ENCODE data around the gene FETUB. TPM values are rescaled to one million over a fixed set of nuclear protein-coding genes. Genes with fewer than 3 reads are reported as not detected.

FETUB gene
- total and polyA plus RNA-seq, 4 donors = not detected

DNA sequence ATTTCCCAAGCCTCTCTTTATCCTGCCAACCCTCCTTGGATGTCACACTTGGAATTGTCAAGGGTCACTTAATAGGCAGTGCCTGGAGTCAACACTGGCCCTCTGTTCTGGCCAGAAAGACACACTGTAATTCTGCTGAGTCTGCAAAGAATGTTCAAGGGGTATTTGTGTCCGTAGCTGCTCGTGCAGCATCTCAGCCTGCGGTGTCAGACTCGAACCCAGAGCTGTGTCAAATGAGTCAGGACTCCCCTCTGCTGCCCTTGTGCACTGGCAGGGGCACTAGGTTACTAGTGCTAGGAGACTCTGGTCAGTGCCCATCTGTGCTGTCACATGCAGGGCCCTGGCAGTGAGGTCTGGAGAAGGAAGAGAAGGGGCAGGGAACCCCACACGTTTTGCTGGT, 28.1 kb upstream of the FETUB start:
- no peaks in the 10 kb centered on the region for H3K27me3 ChIP-seq (ENCODE audit: control insufficient read depth in 1 of 2, insufficient read depth in 2 of 2, low read length in 1 of 2)
- no peak for DNase-seq
- ATAC-seq (ENCODE audit: low FRiP score) = no peak
- H3K4me3 ChIP-seq (ENCODE audit: low read length in 2 of 2) = no peak overlapping the region
- H3K36me3 ChIP-seq (ENCODE audit: control insufficient read depth in 1 of 2, insufficient read depth in 2 of 2, low read length in 1 of 2) = no peaks in the 10 kb centered on the region
- intact Hi-C loops (cut with DNase I) = loop anchor here in 1 of 2 donors (10.0 kb wide), 1 partner anchor 173 kb away; the partner anchor contains the start of gene EIF4A2
- no peaks in the 10 kb centered on the region for H3K4me1 ChIP-seq (ENCODE audit: control insufficient read depth in 1 of 2, insufficient read depth in 2 of 2, low read length in 2 of 2)
- no peak overlapping the region for H3K27ac ChIP-seq (ENCODE audit: low read depth in 1 of 2, low read length in 2 of 2)
- 82 to 83% methylated on average over 5 of the region's 5 CpGs for WGBS, 2 donors
- no peaks in the 10 kb centered on the region for H3K9me3 ChIP-seq (ENCODE audit: control insufficient read depth, low read length)

DNA sequence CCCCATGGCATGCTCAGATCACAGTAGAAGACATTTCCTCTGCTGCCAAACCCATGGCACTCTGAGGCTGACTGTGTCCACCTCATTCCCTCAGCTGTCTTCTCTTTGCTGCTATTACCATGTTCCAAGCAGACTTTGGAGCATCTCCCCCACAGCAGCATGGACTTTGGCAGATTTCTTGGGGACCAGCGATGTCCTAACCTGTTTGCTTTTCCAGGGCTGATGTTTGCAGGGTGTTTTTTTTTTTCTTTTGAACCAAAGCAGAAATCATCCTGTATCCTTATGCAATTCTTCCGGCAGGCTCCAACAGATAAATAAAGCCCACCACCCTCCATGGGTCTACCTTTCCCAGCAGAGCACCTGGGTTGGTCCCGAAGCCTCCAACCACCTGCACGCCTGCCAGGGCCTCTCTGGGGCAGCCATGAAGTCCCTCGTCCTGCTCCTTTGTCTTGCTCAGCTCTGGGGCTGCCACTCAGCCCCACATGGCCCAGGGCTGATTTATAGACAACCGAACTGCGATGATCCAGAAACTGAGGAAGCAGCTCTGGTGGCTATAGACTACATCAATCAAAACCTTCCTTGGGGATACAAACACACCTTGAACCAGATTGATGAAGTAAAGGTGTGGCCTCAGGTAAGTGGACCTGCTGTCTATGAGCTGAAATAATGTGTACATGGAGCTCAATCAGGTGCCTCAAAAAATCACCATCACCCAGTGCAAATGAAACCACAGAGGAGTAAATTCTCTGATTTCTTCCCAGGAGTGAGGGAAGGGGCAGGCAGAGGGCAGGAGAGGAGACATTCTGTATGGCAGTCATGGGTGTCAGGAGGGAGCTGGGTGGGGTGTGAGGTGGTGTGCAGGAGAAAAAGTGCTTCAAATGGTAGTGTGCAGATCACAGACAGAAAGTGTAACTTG, 27.2 kb upstream of the FETUB start, which contains the start of gene AHSG:
Gene AHSG (plus strand): TSS at position 340 of the 916 bp plus-strand sequence. CDS start 82 bp downstream, at position 422.
- Histone ChIP-seq H3K4me1 (ENCODE audit: control insufficient read depth in 1 of 2, insufficient read depth in 2 of 2, low read length in 2 of 2) (no peaks in the 10 kb centered on the region), H3K36me3 (ENCODE audit: control insufficient read depth in 1 of 2, insufficient read depth in 2 of 2, low read length in 1 of 2) (no peaks in the 10 kb centered on the region), H3K4me3 (ENCODE audit: low read length in 2 of 2) (no peak within 1 kb of the TSS), H3K27me3 (ENCODE audit: control insufficient read depth in 1 of 2, insufficient read depth in 2 of 2, low read length in 1 of 2) (no peaks in the 10 kb centered on the region), H3K9me3 (ENCODE audit: control insufficient read depth, low read length) (no peaks in the 10 kb centered on the region), H3K27ac (ENCODE audit: low read depth in 1 of 2, low read length in 2 of 2) (no peak within 1 kb of the TSS)
- intact Hi-C loops (cut with DNase I) = loop anchor here in 1 of 2 donors (10.0 kb wide), 1 partner anchor 172 kb away; the partner anchor contains the start of gene EIF4A2
- ATAC-seq (ENCODE audit: low FRiP score) = no peak
- WGBS, 2 donors = 81 to 90% methylated on average over 7 of the region's 7 CpGs
- DNase-seq = no peak

DNA sequence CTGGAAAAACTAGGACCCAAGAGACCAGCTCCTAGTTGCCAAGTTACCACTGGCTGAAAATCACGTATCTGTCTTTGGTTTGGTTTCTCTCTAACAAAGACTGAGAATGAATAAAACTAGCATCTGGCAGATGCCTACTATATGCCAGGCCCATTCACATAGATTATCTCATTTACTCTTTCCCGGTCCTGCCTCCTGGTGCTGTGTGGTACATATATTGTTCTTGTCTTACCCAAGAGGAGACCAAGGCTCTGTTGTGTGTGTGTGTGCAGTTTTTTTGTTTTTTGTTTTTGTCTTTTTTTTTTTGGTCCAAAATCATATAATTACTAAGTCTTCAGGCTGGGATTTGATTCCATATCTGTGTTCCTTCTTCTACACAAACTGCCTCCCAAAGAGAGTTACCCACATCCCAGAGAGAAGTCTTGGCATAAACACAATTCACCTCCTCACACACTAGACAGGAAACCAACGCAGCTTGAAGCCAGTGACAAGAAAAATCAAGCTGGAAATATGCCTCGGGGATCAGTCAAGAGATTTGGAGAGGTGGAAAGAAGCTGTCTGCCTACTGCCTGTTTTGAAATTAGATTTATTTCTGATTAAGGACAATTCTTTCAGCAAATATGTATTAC, 26.4 kb upstream of the FETUB start:
- H3K27ac ChIP-seq (ENCODE audit: low read depth in 1 of 2, low read length in 2 of 2) = no peak overlapping the region
- H3K9me3 ChIP-seq (ENCODE audit: control insufficient read depth, low read length) = no peaks in the 10 kb centered on the region
- 38 to 44% methylated on average over 4 of the region's 4 CpGs for WGBS, 2 donors
- no peak overlapping the region for H3K4me3 ChIP-seq (ENCODE audit: low read length in 2 of 2)
- DNase-seq = no peak
- ATAC-seq (ENCODE audit: low FRiP score) = no peak
- no peaks in the 10 kb centered on the region for H3K27me3 ChIP-seq (ENCODE audit: control insufficient read depth in 1 of 2, insufficient read depth in 2 of 2, low read length in 1 of 2)
- H3K4me1 ChIP-seq (ENCODE audit: control insufficient read depth in 1 of 2, insufficient read depth in 2 of 2, low read length in 2 of 2) = no peaks in the 10 kb centered on the region
- intact Hi-C loops (cut with DNase I) = loop anchor here in 1 of 2 donors (10.0 kb wide), 1 partner anchor 171 kb away; the partner anchor contains the start of gene EIF4A2
- H3K36me3 ChIP-seq (ENCODE audit: control insufficient read depth in 1 of 2, insufficient read depth in 2 of 2, low read length in 1 of 2) = no peaks in the 10 kb centered on the region

DNA sequence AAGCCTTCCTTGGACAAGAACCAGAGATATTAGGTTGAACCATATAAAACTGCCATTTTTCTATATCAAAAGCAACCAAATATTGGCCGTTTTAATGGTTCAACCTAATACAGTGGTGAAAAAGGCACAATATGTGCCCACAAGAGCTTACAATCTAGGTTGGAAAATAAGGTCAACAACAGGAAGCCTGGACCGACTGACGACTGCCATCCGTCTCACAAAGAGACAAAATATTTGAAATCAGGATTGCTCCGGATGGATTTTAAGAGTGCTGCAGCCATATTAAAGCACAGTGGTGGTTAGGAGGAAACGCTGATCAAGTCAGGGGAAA, 26.0 kb upstream of the FETUB start:
- no peaks in the 10 kb centered on the region for H3K36me3 ChIP-seq (ENCODE audit: control insufficient read depth in 1 of 2, insufficient read depth in 2 of 2, low read length in 1 of 2)
- WGBS, 2 donors = 58 to 59% methylated on average over 6 of the region's 6 CpGs
- H3K27me3 ChIP-seq (ENCODE audit: control insufficient read depth in 1 of 2, insufficient read depth in 2 of 2, low read length in 1 of 2) = no peaks in the 10 kb centered on the region
- H3K27ac ChIP-seq (ENCODE audit: low read depth in 1 of 2, low read length in 2 of 2) = no peak overlapping the region
- no peaks in the 10 kb centered on the region for H3K4me1 ChIP-seq (ENCODE audit: control insufficient read depth in 1 of 2, insufficient read depth in 2 of 2, low read length in 2 of 2)
- H3K9me3 ChIP-seq (ENCODE audit: control insufficient read depth, low read length) = no peaks in the 10 kb centered on the region
- DNase-seq (no peak), ATAC-seq (ENCODE audit: low FRiP score) (no peak)
- no peak overlapping the region for H3K4me3 ChIP-seq (ENCODE audit: low read length in 2 of 2)
- intact Hi-C loops (cut with DNase I) = loop anchor here in 1 of 2 donors (10.0 kb wide), 1 partner anchor 171 kb away; the partner anchor contains the start of gene EIF4A2

DNA sequence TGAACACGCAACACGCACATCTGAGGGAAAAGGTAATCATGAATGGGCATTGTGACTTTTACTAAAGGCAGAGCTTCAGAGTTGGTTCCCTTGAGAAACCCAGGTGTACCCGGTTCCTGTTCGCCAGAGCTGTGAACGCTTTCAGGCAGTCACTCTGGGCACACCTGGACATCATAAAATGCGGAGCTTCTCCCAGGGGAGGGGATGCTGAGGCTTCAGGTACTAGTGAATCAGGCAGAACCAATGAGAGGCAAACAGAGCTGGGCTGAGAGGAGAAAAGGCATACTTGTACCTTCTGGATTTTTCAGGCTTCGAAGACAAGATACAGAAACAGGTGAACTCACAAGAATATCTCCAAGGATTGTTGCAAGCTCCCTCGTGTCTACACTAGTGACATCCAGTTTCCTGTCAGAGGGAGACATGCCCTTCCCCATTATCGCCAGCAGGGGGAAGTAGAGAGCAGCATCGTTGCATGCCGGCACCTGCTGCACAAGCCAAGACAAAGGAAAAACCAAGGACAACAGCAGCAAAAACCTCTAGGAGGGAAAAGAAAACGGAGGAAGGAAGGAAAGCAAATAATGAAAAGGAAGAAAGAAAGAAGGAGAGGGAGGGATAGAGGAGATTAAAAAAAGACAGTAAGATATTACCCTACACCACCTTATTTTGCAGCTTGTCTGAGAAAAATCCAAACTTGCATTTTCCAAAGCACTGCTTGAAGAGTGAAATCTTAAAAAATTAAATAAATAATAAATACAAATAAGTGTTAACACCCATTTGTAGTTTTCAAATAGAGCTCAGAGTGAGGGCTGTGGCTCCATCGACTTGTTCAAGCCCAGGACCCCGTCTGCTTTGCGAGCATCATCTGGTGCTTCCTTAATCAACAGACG, 25.4 kb upstream of the FETUB start:
- no peaks in the 10 kb centered on the region for H3K4me1 ChIP-seq (ENCODE audit: control insufficient read depth in 1 of 2, insufficient read depth in 2 of 2, low read length in 2 of 2)
- no peak overlapping the region for H3K4me3 ChIP-seq (ENCODE audit: low read length in 2 of 2)
- no peaks in the 10 kb centered on the region for H3K27me3 ChIP-seq (ENCODE audit: control insufficient read depth in 1 of 2, insufficient read depth in 2 of 2, low read length in 1 of 2)
- H3K36me3 ChIP-seq (ENCODE audit: control insufficient read depth in 1 of 2, insufficient read depth in 2 of 2, low read length in 1 of 2) = no peaks in the 10 kb centered on the region
- WGBS, 2 donors = 36 to 38% methylated on average over 16 of the region's 16 CpGs
- H3K27ac ChIP-seq (ENCODE audit: low read depth in 1 of 2, low read length in 2 of 2) = no peak overlapping the region
- intact Hi-C loops (cut with DNase I) = loop anchor here (5.0 to 10.0 kb wide), 4 partner anchors 170 to 633 kb away; partner anchors contain the start of gene EIF4A2 (in 1 of the 2)
- no peaks in the 10 kb centered on the region for H3K9me3 ChIP-seq (ENCODE audit: control insufficient read depth, low read length)
- DNase-seq (peak; percentile 77 to 89), ATAC-seq (ENCODE audit: low FRiP score) (peak; percentile 86)

DNA sequence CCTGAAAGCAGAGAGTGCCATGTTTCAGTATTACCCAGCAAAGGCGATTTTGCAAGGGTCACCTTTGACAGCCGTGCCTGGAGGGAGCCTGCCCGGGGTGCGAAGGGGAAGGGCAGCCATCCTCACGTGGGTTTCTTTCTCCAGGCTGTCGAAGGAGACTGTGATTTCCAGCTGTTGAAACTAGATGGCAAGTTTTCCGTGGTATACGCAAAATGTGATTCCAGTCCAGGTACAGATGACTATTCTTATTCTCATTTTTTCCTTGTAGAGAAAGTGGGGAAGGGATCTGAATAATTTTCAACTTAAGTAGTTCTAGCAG, 23.9 kb upstream of the FETUB start:
- DNase-seq (no peak), ATAC-seq (ENCODE audit: low FRiP score) (no peak)
- no peaks in the 10 kb centered on the region for H3K4me1 ChIP-seq (ENCODE audit: control insufficient read depth in 1 of 2, insufficient read depth in 2 of 2, low read length in 2 of 2)
- WGBS, 2 donors = 91% methylated on average over 8 of the region's 8 CpGs
- intact Hi-C loops (cut with DNase I) = loop anchor here (5.0 to 10.0 kb wide), 4 partner anchors 169 to 634 kb away; partner anchors contain the start of gene EIF4A2 (in 1 of the 2)
- H3K9me3 ChIP-seq (ENCODE audit: control insufficient read depth, low read length) = no peaks in the 10 kb centered on the region
- H3K36me3 ChIP-seq (ENCODE audit: control insufficient read depth in 1 of 2, insufficient read depth in 2 of 2, low read length in 1 of 2) = no peaks in the 10 kb centered on the region
- H3K27me3 ChIP-seq (ENCODE audit: control insufficient read depth in 1 of 2, insufficient read depth in 2 of 2, low read length in 1 of 2) = no peaks in the 10 kb centered on the region
- H3K4me3 ChIP-seq (ENCODE audit: low read length in 2 of 2) = no peak overlapping the region
- no peak overlapping the region for H3K27ac ChIP-seq (ENCODE audit: low read depth in 1 of 2, low read length in 2 of 2)

DNA sequence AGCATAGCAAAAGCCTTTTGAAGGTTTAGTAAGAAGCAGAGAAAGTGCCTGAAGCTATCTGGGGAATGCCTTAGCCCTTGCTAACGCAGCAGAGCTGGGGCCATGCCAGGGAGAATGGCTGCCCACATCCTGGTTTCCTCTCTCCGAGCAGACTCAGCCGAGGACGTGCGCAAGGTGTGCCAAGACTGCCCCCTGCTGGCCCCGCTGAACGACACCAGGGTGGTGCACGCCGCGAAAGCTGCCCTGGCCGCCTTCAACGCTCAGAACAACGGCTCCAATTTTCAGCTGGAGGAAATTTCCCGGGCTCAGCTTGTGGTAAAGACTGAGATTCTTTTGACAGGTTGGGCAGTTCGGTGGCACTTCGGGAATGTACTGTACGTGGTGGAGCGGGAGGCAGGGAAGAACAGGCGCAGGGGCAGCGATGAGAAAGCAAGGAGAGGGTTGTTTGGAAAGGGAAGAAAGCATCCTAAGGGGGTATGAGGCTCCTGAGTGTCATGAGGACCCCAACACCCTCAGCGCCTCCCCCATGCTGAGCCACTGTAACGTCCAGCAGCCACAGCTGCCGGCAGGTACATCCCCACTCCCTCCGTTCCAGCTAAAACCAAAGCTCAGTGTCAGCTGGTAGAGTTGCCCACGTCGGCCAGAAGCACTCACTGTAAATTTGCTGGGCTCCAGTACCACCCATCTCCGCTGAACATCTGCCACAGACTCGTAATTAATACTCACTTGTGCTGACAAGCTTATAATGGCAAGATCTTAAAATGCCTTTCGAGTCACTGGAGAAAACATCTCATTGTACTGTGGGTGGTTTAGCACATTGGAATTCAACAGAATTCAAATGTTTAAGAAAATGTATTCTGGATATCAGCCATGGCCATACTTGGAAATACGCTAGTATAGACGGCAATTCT, 22.9 kb upstream of the FETUB start:
- DNase-seq = peak; percentile 96 to 97
- Histone ChIP-seq H3K4me1 (ENCODE audit: control insufficient read depth in 1 of 2, insufficient read depth in 2 of 2, low read length in 2 of 2) (no peaks in the 10 kb centered on the region), H3K4me3 (ENCODE audit: low read length in 2 of 2) (no peak overlapping the region), H3K27ac (ENCODE audit: low read depth in 1 of 2, low read length in 2 of 2) (no peak overlapping the region), H3K9me3 (ENCODE audit: control insufficient read depth, low read length) (no peaks in the 10 kb centered on the region), H3K27me3 (ENCODE audit: control insufficient read depth in 1 of 2, insufficient read depth in 2 of 2, low read length in 1 of 2) (peaks cover 0 to under 1% of the 10 kb centered on the region in 2 donors), H3K36me3 (ENCODE audit: control insufficient read depth in 1 of 2, insufficient read depth in 2 of 2, low read length in 1 of 2) (no peaks in the 10 kb centered on the region)
- intact Hi-C loops (cut with DNase I) = loop anchor here (5.0 to 10.0 kb wide), 4 partner anchors 168 to 635 kb away; partner anchors contain the start of gene EIF4A2 (in 1 of the 2)
- WGBS, 2 donors = 13 to 16% methylated on average over 31 of the region's 31 CpGs
- peak; percentile 92 for ATAC-seq (ENCODE audit: low FRiP score)
